OCI-LY7 (cell line): ENCODE results near the gene ST6GALNAC5. TPM values are rescaled to one million over a fixed set of nuclear protein-coding genes. Genes with fewer than 3 reads are reported as not detected.

ENCODE experiments used
- BruUV-seq: library from RNA; stranded (reverse); fragments of 400-500 nt; replicated peaks from 2 replicates; lab custom pipeline; 2021; lab: Mats Ljungman, UMichigan
- CTCF ChIA-PET: fragments of 300-600 bp; sonication (Branson Sonifier 250); formaldehyde crosslinking; loops from one replicate; lab custom pipeline; 2022; ENCODE audit warnings: antibody characterized with exemption; ENCODE audit not compliant: unreplicated experiment; lab: Charles Lee
- POLR2A ChIA-PET: fragments of 300-600 bp; sonication (Branson Sonifier 250); formaldehyde crosslinking; loops from one replicate; lab custom pipeline; 2022; ENCODE audit warnings: antibody characterized with exemption; lab: Charles Lee
- DNase-seq: peaks from one replicate; pipeline ENCODE4 v3.0.0-alpha.2; 2015; ENCODE audit warnings: low spot score
- H2AFZ ChIP-seq: fragments of 200-600 bp; sonication (generic), shearing (Covaris generic); 2 replicates; pipeline ENCODE4 v1.6.1; 2014; ENCODE audit warnings: mild to moderate bottlenecking, antibody characterized with exemption, low read length, moderate library complexity
- H3K27ac ChIP-seq: fragments of 200-600 bp; sonication (generic); 2 replicates; pipeline ENCODE4 v1.5.1; 2014; ENCODE audit warnings: mixed run types, low read depth, mild to moderate bottlenecking, moderate library complexity, low read length, inconsistent platforms; ENCODE audit not compliant: poor library complexity, severe bottlenecking
- H3K36me3 ChIP-seq: fragments of 200-600 bp; sonication (generic); 2 replicates; pipeline ENCODE4 v1.6.1; 2014; ENCODE audit warnings: mild to moderate bottlenecking, antibody characterized with exemption, low read length, moderate library complexity, mixed read lengths; ENCODE audit not compliant: insufficient read depth
- H3K4me1 ChIP-seq: fragments of 200-600 bp; sonication (generic); 2 replicates; pipeline ENCODE4 v1.5.1; 2014; ENCODE audit warnings: mild to moderate bottlenecking, low read length; ENCODE audit not compliant: insufficient read depth, poor library complexity, severe bottlenecking
- H3K4me2 ChIP-seq: fragments of 200-600 bp; sonication (generic); 2 replicates; pipeline ENCODE4 v1.6.1; 2014; ENCODE audit warnings: mild to moderate bottlenecking, low read length
- H3K4me3 ChIP-seq: fragments of 200-600 bp; sonication (generic); 2 replicates; pipeline ENCODE4 v1.5.1; 2014; ENCODE audit warnings: mild to moderate bottlenecking, low read depth, low read length; ENCODE audit not compliant: poor library complexity, severe bottlenecking
- H3K79me2 ChIP-seq: fragments of 200-600 bp; sonication (generic); 2 replicates; pipeline ENCODE4 v1.6.1; 2016; ENCODE audit warnings: low read depth, mild to moderate bottlenecking, low read length, moderate library complexity, mixed read lengths; ENCODE audit not compliant: insufficient read depth
- H3K9me2 ChIP-seq: fragments of 200-600 bp; sonication (generic); 2 replicates; pipeline ENCODE4 v1.6.1; 2016; ENCODE audit warnings: mild to moderate bottlenecking, low read length, mixed read lengths; ENCODE audit not compliant: insufficient read depth
- H3K9me3 ChIP-seq: fragments of 200-600 bp; sonication (generic); 2 replicates; pipeline ENCODE4 v1.6.1; 2014; ENCODE audit warnings: mild to moderate bottlenecking, mixed run types, low read length, mixed read lengths
- H4K20me1 ChIP-seq: fragments of 200-600 bp; sonication (generic); 2 replicates; pipeline ENCODE4 v1.6.1; 2014; ENCODE audit warnings: mild to moderate bottlenecking, antibody characterized with exemption, low read length, moderate library complexity, mixed read lengths; ENCODE audit not compliant: insufficient read depth
- CTCF ChIP-seq: fragments of 200-600 bp; sonication (generic); conservative IDR thresholded peaks from 2 replicates; pipeline ENCODE4 v1.5.1; 2014; ENCODE audit warnings: mild to moderate bottlenecking, antibody characterized with exemption, low read length, moderate library complexity, mixed read lengths
- EZH2phosphoT487 ChIP-seq: fragments of 200-600 bp; sonication (generic); IDR thresholded peaks from 2 replicates; pipeline ENCODE4 v1.6.1; 2018; ENCODE audit warnings: low read depth, borderline replicate concordance, mild to moderate bottlenecking, mixed run types, antibody characterized with exemption, low read length, moderate library complexity, mixed read lengths
- intact Hi-C: fragments of 100-400 bp; cut with micrococcal nuclease; formaldehyde crosslinking; loops from one replicate; pipeline ENCODE4 v1.10.0; 2022; ENCODE audit not compliant: unreplicated experiment
- total RNA-seq, 2 experiments: library from RNA; depleted of rRNA in 1 of 2; stranded (reverse); fragments of >200 nt in 1 of 2; shearing (Covaris generic) in 1 of 2; gene quantifications; 2 replicates each; pipeline ENCODE4 v1.2.3, GENCODE V29; 2014 to 2022

ST6GALNAC5 gene
- total RNA-seq, 2 experiments from 2014 or later: not detected

- Histone ChIP-seq H3K4me1 (no peaks in the 10 kb centered on the region), H3K9me2 (no peaks in the 10 kb centered on the region), H2AFZ (no peak overlapping the region), H3K9me3 (no peaks in the 10 kb centered on the region), H3K4me2 (no peak overlapping the region), H4K20me1 (no peaks in the 10 kb centered on the region), H3K79me2 (no peaks in the 10 kb centered on the region), H3K36me3 (no peaks in the 10 kb centered on the region), H3K4me3 (no peak overlapping the region), H3K27ac (no peak overlapping the region)
- intact Hi-C loops: no loop called here
- TF ChIP-seq EZH2phosphoT487 (no peak), CTCF (no peak)
- DNase-seq: no peak
- BruUV-seq: no TSS peak
- POLR2A ChIA-PET: no interaction called here
- CTCF ChIA-PET: no interaction called here
Measured at GRCh38 chr1:77047978-77048614, 180.8 kb downstream of the ST6GALNAC5 start.

- no peak overlapping the region for H2AFZ ChIP-seq
- H4K20me1 ChIP-seq: no peaks in the 10 kb centered on the region
- H3K4me3 ChIP-seq: no peak overlapping the region
- no peak overlapping the region for H3K27ac ChIP-seq
- H3K9me3 ChIP-seq: no peaks in the 10 kb centered on the region
- CTCF ChIA-PET: no interaction called here
- POLR2A ChIA-PET: no interaction called here
- no peak for TF ChIP-seq CTCF
- no peak for TF ChIP-seq EZH2phosphoT487
- no peak for DNase-seq
- intact Hi-C loops: no loop called here
- no peaks in the 10 kb centered on the region for H3K79me2 ChIP-seq
- no peaks in the 10 kb centered on the region for H3K4me1 ChIP-seq
- no TSS peak for BruUV-seq
- no peaks in the 10 kb centered on the region for H3K9me2 ChIP-seq
- H3K4me2 ChIP-seq: no peak overlapping the region
- no peaks in the 10 kb centered on the region for H3K36me3 ChIP-seq
Measured at GRCh38 chr1:77048615-77049005, 181.3 kb downstream of the ST6GALNAC5 start.

- BruUV-seq: no TSS peak
- TF ChIP-seq EZH2phosphoT487 (no peak), CTCF (no peak)
- intact Hi-C loops: no loop called here
- Histone ChIP-seq H3K36me3 (no peaks in the 10 kb centered on the region), H3K4me3 (no peak overlapping the region), H4K20me1 (no peaks in the 10 kb centered on the region), H3K79me2 (no peaks in the 10 kb centered on the region), H3K9me2 (no peaks in the 10 kb centered on the region), H2AFZ (no peak overlapping the region), H3K4me2 (no peak overlapping the region), H3K27ac (no peak overlapping the region), H3K9me3 (no peaks in the 10 kb centered on the region), H3K4me1 (no peaks in the 10 kb centered on the region)
- no peak for DNase-seq
- CTCF ChIA-PET: no interaction called here
- POLR2A ChIA-PET: no interaction called here
Measured at GRCh38 chr1:77051425-77051824, 184.1 kb downstream of the ST6GALNAC5 start.
